ENCODE data around the gene FOSL1.

DNA sequence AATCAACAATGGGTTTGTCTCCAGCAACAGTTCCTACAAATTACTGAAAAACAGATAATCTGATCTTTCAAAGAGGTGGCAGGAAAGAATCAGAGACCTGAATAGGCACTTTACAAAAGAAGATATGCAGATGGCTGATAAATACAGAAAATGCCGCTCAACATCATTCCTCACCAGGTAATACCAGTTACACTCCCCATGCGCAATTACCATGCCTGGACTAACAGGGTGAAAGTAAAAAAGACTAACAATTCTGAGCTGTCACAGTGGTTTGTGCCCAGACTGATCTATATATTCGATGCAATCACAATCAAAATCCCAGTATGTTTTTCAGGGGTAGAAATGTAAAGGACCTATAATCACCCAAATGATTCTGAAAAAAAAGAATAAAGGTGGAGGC lies 56.4 kb downstream of the FOSL1 start:
- TF ChIP-seq CTCF (optimal IDR thresholded peaks at IDR 0.05 in 1 of 3, IDR thresholded peaks at IDR 0.05 in 1 of 3, conservative IDR thresholded peaks at IDR 0.05 in 1 of 3; ENCODE audit: extremely low read depth in 1 of 3, insufficient read depth in 2 of 3, low read length in 3 of 3) (no peak), EZH2 (IDR thresholded peaks at IDR 0.05; ENCODE audit: low read length) (no peak)

Measured in keratinocyte (primary cell).